NT2/D1 (cell line): Measurements from ENCODE around the gene NRCAM.

Experiments
- SUZ12 ChIP-seq: IDR thresholded peaks from 2 replicates; pipeline ENCODE4 v1.6.1; 2011; ENCODE audit not compliant: insufficient read length, insufficient read depth; ENCODE audit errors: extremely low read depth
- YY1 ChIP-seq: IDR thresholded peaks from 2 replicates; pipeline ENCODE4 v1.6.1; 2011; ENCODE audit not compliant: insufficient read length, insufficient read depth
- ZNF274 ChIP-seq: IDR thresholded peaks from 2 replicates; pipeline ENCODE4 v1.6.1; 2011; ENCODE audit warnings: mild to moderate bottlenecking, low read depth, low read length

- TF ChIP-seq YY1 (no peak), ZNF274 (no peak), SUZ12 (no peak)
Observed at GRCh38 chr7:108247614-108248013, 208.6 kb downstream of the NRCAM start.
